Occipital lobe (tissue), 2 donors: ENCODE measurements around the gene NSUN4. TPM values are rescaled to one million over a fixed set of nuclear protein-coding genes. Genes with fewer than 3 reads are reported as not detected.
"Not testable (repeated sequence)": the region's sequence is repeated elsewhere in the genome, so short reads cannot be mapped to it uniquely, and the experiment has no call there.

Experiments
- DNase-seq: peaks from one replicate; lab custom pipeline; 2025; lab: John Stamatoyannopoulos, UW
- total RNA-seq: library from RNA; depleted of rRNA; stranded (reverse); fragments of >200 nt; gene quantifications from one replicate; pipeline ENCODE4 v1.2.3, GENCODE V29; 2014

Gene NSUN4
- total RNA-seq, 1 donor from 2014 or later: 7.2 TPM

GRCh38 chr1:46365796-46366195 is 25.2 kb downstream of the NSUN4 start:
- DNase-seq: not testable (repeated sequence)

GRCh38 chr1:46367072-46367471 is 26.5 kb downstream of the NSUN4 start:
- DNase-seq: no peak

GRCh38 chr1:46367701-46368100 is 27.1 kb downstream of the NSUN4 start:
- DNase-seq: not testable (repeated sequence)

DNA sequence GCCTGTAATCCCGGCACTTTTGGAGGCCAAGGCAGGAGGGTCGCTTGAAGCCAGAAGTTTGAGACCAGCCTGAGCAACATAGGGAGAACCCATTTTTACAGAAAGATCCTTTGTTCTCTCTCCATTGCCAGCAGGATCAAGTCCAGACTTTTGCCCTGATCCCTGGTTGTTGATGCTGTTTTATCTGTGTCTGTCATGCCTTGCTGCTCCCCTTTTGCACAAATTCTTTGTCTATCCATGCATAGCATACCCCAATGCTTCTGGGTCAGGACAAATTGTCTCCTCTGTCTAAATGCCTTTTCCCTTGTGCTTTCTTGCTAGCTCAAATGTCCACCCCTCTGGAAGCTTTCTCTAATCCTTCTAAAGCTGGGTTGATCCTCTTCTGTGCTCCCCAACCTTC is 28.2 kb downstream of the NSUN4 start:
- no peak for DNase-seq

DNA sequence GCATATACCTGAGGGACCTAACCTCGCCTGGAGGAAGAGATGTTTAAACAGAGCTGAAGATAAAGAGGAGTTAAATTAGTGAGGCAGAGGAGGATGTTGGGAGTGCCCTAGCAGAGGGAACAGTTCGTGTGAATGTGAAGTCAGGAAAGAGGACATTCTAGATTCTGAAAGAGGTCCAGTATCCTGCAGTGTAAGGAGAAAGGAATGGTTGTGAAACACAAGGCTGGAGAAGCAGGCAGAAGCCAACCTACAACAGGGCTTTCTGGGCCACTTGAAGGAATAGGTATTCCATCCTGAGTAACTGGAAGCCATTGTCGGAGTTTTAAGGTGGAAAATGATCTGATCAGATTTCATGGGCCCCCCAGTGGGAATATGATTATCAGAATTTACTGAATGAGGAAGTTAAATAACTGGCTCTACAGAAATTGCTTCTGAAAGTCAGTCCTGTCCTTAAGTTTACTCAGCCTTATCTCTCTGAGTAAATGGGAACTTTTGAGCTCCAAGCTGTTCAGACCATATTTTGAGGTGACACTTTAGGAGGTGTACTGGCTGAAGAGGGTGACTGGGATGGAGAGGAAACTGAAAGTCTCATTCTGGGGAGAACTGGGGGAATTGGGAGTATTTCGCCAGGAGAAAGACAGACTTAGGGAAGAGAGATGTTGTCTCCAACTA is 29.1 kb downstream of the NSUN4 start:
- no peak for DNase-seq

- no peak for DNase-seq
These were observed 29.6 kb downstream of the NSUN4 start for GRCh38 chr1:46370214-46370633.

GRCh38 chr1:46372431-46372830 is 31.8 kb downstream of the NSUN4 start:
- no peak for DNase-seq

DNA sequence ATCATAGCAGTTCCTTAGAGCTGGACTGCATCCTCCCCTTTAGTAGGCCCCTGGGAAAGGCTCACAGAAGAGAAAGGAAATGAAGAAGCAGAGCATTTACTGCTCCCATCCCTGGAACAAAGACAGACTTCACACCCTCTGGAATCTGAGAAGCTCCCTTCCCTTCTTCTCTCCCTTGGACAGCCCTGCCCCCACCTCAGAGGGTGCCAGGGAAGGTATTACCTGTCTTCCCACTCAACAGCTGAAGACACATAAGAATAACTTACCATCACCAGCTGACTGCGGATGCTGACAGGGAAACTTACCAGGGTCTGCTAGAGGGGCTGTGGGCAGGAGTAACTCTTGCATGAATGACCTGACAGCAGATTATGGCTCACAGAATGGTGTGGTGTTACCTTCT is 39.4 kb downstream of the NSUN4 start:
- DNase-seq: no peak

DNA sequence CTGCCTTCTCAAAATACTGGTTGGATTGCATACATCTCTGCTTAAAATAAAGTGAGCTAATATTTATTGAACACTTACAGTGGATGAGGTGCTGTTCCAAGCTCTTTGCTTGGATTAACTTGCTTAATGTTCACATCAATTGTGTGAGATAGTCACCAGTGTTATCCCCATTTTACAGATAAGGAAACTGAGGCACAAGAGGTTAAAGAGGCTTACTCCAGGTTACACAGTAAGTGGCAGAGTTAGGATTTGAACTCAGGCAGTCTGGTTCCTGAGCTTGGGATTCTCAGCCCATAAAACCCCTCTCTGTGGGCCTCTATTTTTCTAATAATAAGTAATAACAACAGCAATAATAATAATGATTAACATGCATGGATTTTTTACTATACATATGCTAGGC is 39.9 kb downstream of the NSUN4 start:
- DNase-seq: no peak

- DNase-seq: no peak
These were observed 52.9 kb downstream of the NSUN4 start for GRCh38 chr1:46393510-46393909.

GRCh38 chr1:46394108-46394871 is 53.7 kb downstream of the NSUN4 start, which contains the start of gene FAAH:
Gene FAAH (plus strand): TSS chr1:46394317. CDS start chr1:46394349, 32 bp downstream.
- peak; percentile 69 for DNase-seq

GRCh38 chr1:46394872-46395465 is 54.4 kb downstream of the NSUN4 start:
- no peak for DNase-seq

DNA sequence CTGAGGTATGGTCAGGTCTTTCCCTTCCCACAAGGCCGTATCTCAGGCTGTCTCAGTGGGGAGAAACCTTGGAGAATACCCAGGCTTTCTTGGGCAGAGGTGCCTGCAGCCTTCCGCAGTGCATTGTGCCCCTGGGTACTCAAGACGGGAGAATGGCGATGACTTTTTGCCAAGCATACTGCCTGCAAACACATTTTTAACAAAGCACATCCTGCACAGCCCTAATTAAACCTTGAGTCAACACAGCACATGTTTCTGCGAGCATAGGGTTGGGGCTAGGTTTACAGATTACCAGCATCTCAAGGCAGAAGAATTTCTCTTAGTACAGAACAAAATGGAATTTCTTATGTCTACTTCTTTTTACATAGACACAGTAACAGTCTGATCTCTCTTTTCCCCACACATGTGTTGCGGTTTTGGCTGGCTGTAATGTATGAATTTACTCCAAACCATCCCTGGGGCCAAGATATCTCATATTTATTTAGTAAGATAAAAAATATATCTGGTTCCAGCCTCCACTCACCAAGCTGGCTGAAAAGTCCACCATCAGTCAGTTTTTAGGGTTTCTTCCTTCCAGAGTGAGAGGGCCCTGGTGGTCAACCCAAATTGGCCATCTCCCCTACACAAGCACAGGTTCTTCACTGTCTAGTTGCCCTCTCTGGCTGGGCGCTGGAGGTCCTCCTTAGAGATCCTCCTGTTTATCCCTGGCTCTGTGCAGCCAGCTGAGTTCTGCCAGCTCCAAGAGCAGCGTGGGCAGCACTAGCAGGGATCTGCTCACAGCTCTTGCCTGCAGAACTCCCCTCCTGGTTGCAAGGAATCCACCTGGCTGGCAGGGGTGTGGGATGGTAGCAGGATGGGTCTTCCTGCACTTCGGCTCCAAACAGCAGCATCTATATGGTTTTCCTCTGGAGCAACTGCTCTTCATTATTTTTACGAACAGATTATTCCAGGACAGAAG is 56.1 kb downstream of the NSUN4 start:
- DNase-seq: peak; percentile 42

DNA sequence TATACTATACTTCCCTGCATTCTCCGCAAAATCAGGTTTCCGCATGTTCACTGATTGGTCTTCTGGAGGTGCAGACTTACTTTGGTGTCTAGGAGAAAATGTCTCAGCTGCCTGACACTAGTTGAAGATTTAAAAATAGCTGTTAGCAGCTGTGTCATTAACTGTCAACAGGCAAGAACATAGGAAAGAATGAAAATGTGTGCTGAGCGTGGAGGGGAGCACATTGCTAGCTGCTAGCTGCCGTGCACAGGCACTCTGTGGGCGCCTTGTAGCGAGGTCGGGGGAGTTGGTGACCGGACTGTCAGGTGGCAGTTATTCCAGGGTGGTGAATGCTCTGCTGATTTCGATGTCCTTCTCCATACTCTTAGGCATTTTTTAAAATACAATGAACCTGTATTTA is 58.7 kb downstream of the NSUN4 start:
- no peak for DNase-seq

DNA sequence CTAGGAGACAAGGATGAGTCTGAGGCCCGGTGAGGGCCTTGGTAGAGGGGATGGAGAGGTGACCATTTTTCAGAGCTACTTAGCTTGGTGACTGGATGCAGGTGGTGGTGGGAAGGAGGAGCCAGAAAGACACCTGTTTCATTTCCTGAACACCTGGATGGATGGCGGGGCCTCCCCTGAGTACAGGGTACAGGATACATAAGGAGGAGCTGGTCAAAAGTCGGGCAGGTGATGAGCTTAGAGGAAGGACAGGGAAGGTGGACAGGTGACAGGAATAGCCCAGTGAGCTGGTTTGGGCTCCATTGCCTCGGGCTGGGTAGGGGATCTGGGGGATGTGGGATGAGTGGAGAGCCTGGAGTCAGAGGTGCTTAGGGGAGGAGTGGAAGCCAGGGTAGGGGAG is 59.8 kb downstream of the NSUN4 start:
- no peak for DNase-seq

- no peak for DNase-seq
These were observed 60.7 kb downstream of the NSUN4 start for GRCh38 chr1:46401154-46401913.

GRCh38 chr1:46401964-46402626 is 61.5 kb downstream of the NSUN4 start:
- DNase-seq: peak; percentile 84

DNA sequence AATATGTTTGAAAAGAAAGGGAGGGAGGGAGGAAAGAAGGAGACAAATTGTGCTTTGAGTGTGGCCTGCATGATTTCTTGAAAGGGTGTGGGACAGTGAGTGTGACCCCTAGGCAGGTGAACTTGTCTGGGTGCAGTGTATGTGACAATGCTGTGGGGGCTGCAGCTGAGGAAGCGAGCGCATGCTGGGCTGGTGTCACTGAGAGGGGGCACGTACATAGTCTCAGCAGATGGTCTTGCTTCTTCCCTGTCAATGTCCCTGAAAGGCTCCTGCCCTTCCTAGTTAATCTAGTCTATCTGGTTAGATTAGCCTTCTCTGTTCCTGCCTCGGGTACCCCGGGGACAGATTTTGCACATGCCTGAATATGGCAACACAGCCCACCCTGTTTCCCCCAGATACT is 63.3 kb downstream of the NSUN4 start:
- DNase-seq: no peak

DNA sequence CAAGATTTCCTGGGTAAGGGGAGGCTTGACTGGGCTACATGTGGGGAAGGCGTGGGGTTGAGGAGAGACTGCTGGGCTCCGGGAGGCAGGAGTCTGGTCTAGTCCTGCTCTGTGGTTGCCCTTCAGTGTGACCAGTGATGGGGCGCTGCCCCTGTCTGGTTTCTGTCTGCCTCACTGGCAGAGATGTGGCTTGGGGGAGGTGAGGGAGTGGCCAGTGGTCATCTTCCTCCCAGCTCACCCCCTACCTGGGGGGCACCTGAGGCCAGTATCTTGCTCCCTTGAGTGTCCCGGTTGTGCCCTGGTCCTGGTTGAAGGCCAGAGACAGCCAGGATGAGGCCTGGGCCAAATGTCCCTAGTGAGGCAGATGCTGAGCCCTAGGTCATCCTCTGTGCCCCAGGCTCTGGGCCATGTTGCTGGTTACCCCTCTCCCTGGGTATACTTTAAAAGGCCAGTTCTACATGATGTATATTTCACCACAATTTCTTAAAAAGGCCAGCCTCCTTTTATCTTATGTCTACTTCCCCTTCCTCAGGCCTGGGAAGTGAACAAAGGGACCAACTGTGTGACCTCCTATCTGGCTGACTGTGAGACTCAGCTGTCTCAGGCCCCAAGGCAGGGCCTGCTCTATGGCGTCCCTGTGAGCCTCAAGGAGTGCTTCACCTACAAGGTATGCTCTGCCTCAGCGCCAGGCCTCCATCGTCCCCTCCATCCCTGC is 64.0 kb downstream of the NSUN4 start:
- DNase-seq: no peak

DNA sequence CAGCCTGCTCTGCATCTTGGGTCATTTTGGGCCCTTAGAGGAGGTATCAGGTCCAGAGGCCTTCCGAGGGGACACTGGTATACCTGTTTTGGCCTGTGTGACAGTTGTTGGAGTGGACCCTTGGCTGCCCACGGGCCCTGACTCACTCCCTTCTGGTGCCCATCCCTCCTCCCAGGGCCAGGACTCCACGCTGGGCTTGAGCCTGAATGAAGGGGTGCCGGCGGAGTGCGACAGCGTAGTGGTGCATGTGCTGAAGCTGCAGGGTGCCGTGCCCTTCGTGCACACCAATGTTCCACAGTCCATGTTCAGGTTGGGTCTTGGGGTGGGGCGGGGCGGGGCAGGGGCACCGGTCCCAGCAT is 64.6 kb downstream of the NSUN4 start:
- no peak for DNase-seq
